GM19452 (cell line): ENCODE results near the gene TMEM255B.

ENCODE experiments used
- ATAC-seq: cut with Tn5 transposase; IDR thresholded peaks from one replicate; pipeline ENCODE4 v1.9.1; 2021; ENCODE audit not compliant: unreplicated experiment

Gene TMEM255B

GRCh38 chr13:113856716-113857065 is 97.7 kb downstream of the TMEM255B start:
- ATAC-seq, result no peak

- ATAC-seq, result no peak
These were observed 98.6 kb downstream of the TMEM255B start for GRCh38 chr13:113857531-113858195.

- ATAC-seq, result no peak
These were observed 100.5 kb downstream of the TMEM255B start for GRCh38 chr13:113859311-113860050.

GRCh38 chr13:113860051-113860664 is 101.1 kb downstream of the TMEM255B start:
- no peak for ATAC-seq

GRCh38 chr13:113860665-113861432 is 101.8 kb downstream of the TMEM255B start:
- no peak for ATAC-seq

- ATAC-seq, result no peak
These were observed 102.5 kb downstream of the TMEM255B start for GRCh38 chr13:113861433-113862030.

- no peak for ATAC-seq
These were observed 103.3 kb downstream of the TMEM255B start for GRCh38 chr13:113862191-113862930.

- ATAC-seq, result no peak
These were observed 104.0 kb downstream of the TMEM255B start for GRCh38 chr13:113862931-113863523.

GRCh38 chr13:113863524-113864272 is 104.7 kb downstream of the TMEM255B start, which contains the start of gene GAS6:
Gene GAS6 (minus strand): TSS chr13:113864076. CDS start chr13:113863920, 156 bp downstream.
- ATAC-seq, result no peak

- ATAC-seq, result no peak
These were observed 105.4 kb downstream of the TMEM255B start for GRCh38 chr13:113864273-113864890.

GRCh38 chr13:113865427-113865826 is 106.4 kb downstream of the TMEM255B start:
- no peak for ATAC-seq
